Liver (tissue), 9 donors: Measurements from ENCODE around the gene TSHZ2. TPM values are rescaled to one million over a fixed set of nuclear protein-coding genes. Genes with fewer than 3 reads are reported as not detected.

Source experiments
- DNase-seq: peaks from one replicate; pipeline ENCODE4 v3.0.0-alpha.2; 2017; ENCODE audit warnings: low spot score
- H3K27ac ChIP-seq, 2 donors: one replicate each; pipeline ENCODE4 v1.7.0; 2013; ENCODE audit warnings: inconsistent platforms in 2 of 2, low read length in 2 of 2, control low read depth in 1 of 2, low read depth in 1 of 2, mild to moderate bottlenecking in 1 of 2
- H3K27me3 ChIP-seq, 4 donors: one replicate each; pipeline versions ENCODE4 v1.6.1 to v1.7.0; 2013; ENCODE audit warnings: low read length in 3 of 4, inconsistent platforms in 1 of 4, mild to moderate bottlenecking in 1 of 4, moderate library complexity in 1 of 4; ENCODE audit not compliant: control insufficient read depth in 4 of 4, insufficient read depth in 4 of 4
- H3K36me3 ChIP-seq, 4 donors: one replicate each; pipeline versions ENCODE4 v1.6.1 to v1.7.0; 2013; ENCODE audit warnings: low read length in 3 of 4, mild to moderate bottlenecking in 3 of 4, low read depth in 1 of 4, moderate library complexity in 1 of 4; ENCODE audit not compliant: control insufficient read depth in 4 of 4, insufficient read depth in 3 of 4
- H3K4me1 ChIP-seq, 4 donors: one replicate each; pipeline versions ENCODE4 v1.6.1 to v1.7.0; 2013; ENCODE audit warnings: low read length in 3 of 4, mild to moderate bottlenecking in 3 of 4, moderate library complexity in 1 of 4; ENCODE audit not compliant: control insufficient read depth in 4 of 4, insufficient read depth in 4 of 4
- H3K4me3 ChIP-seq, 3 donors: one replicate each; pipeline versions ENCODE4 v1.6.1 to v1.7.0; 2013; ENCODE audit warnings: low read length in 3 of 3, control low read depth in 1 of 3, low read depth in 1 of 3, mild to moderate bottlenecking in 1 of 3
- H3K9ac ChIP-seq, 2 donors: one replicate each; pipeline ENCODE4 v1.7.0; 2013; ENCODE audit warnings: low read length in 2 of 2, mild to moderate bottlenecking in 2 of 2, moderate library complexity in 2 of 2, control low read depth in 1 of 2, low read depth in 1 of 2
- H3K9me3 ChIP-seq, 4 donors: one replicate each; pipeline versions ENCODE4 v1.6.1 to v1.7.0; 2013; ENCODE audit warnings: low read length in 3 of 4; ENCODE audit not compliant: control insufficient read depth in 4 of 4
- CTCF ChIP-seq: fragments of 150-350 bp; IDR thresholded peaks from 2 replicates; pipeline ENCODE4 v1.5.1; 2017; ENCODE audit warnings: improper control_type of control experiment, low read depth, low read length; ENCODE audit not compliant: missing input control
- EGR1 ChIP-seq, 2 donors: IDR thresholded peaks; 2 replicates each; pipeline ENCODE4 v1.6.1; 2016 to 2018; ENCODE audit warnings: antibody characterized with exemption in 2 of 2, low read depth in 2 of 2
- FOXA2 ChIP-seq: IDR thresholded peaks from 2 replicates; pipeline ENCODE4 v1.6.1; 2016; ENCODE audit warnings: antibody characterized with exemption
- GABPA ChIP-seq, 2 donors: IDR thresholded peaks in 1 of 2; conservative IDR thresholded peaks in 1 of 2; 2 replicates each; pipeline ENCODE4 v1.6.1; 2016; ENCODE audit warnings: antibody characterized with exemption in 2 of 2, mild to moderate bottlenecking in 1 of 2, moderate library complexity in 1 of 2
- HNF4G ChIP-seq: IDR thresholded peaks from 2 replicates; pipeline ENCODE4 v1.6.1; 2016; ENCODE audit warnings: antibody characterized with exemption
- JUND ChIP-seq, 2 donors: IDR thresholded peaks; 2 replicates each; pipeline ENCODE4 v1.6.1; 2016; ENCODE audit warnings: antibody characterized with exemption in 2 of 2
- MAX ChIP-seq: IDR thresholded peaks from 2 replicates; pipeline ENCODE4 v1.6.1; 2016; ENCODE audit warnings: antibody characterized with exemption
- RAD21 ChIP-seq, 2 donors: IDR thresholded peaks; 2 replicates each; pipeline ENCODE4 v1.6.1; 2016; ENCODE audit warnings: antibody characterized with exemption in 2 of 2, mild to moderate bottlenecking in 2 of 2
- RXRA ChIP-seq, 2 donors: IDR thresholded peaks; 2 replicates each; pipeline ENCODE4 v1.6.1; 2017 to 2018; ENCODE audit warnings: antibody characterized with exemption in 2 of 2, mild to moderate bottlenecking in 1 of 2
- SP1 ChIP-seq: IDR thresholded peaks from 2 replicates; pipeline ENCODE4 v1.6.1; 2018; ENCODE audit warnings: antibody characterized with exemption, mild to moderate bottlenecking
- TAF1 ChIP-seq: conservative IDR thresholded peaks from 2 replicates; pipeline ENCODE4 v1.6.1; 2016; ENCODE audit warnings: antibody characterized with exemption, mild to moderate bottlenecking
- YY1 ChIP-seq: IDR thresholded peaks from 2 replicates; pipeline ENCODE4 v1.6.1; 2016; ENCODE audit warnings: antibody characterized with exemption, mild to moderate bottlenecking
- WGBS: extraction: QIAGEN DNeasy Blood & Tissue Kit; methylation state at CpG from one replicate; pipeline ENCODE4 v1.1.7; 2013; 5-methylcytosine and 5-hydroxymethylcytosine counted together
- polyA plus RNA-seq, 2 donors: library from polyadenylated mRNA; stranded (reverse) in 1 of 2; unstranded in 1 of 2; fragments of 200-250 nt in 1 of 2; fragments of >200 nt in 1 of 2; fragmentation: Nextera tagmentation in 1 of 2; extraction: Ambion mirVana in 1 of 2; gene quantifications; one replicate each; pipeline versions ENCODE4 v1.2.1 to v1.2.3, GENCODE V29; 2013 to 2015
- total RNA-seq, 2 donors: library from RNA; depleted of rRNA; stranded (reverse); fragments of >200 nt; gene quantifications; one replicate each; pipeline ENCODE4 v1.2.3, GENCODE V29; 2014
- TF ChIP-seq, protein P1 (sequence below): IDR thresholded peaks from 2 replicates; pipeline ENCODE4 v1.6.1; 2016; ENCODE audit warnings: antibody characterized with exemption
- TF ChIP-seq, protein P2 (sequence below): IDR thresholded peaks from 2 replicates; pipeline ENCODE4 v1.6.1; 2016; ENCODE audit warnings: antibody characterized with exemption
- donor health status: healthy.
- donor health status: healthy.
- donor health status: healthy.
- donor health status: healthy.
- donor health status: healthy.

Gene TSHZ2
- total and polyA plus RNA-seq, 4 donors, result 2.9 to 11.3 (median 7.8) TPM

DNA sequence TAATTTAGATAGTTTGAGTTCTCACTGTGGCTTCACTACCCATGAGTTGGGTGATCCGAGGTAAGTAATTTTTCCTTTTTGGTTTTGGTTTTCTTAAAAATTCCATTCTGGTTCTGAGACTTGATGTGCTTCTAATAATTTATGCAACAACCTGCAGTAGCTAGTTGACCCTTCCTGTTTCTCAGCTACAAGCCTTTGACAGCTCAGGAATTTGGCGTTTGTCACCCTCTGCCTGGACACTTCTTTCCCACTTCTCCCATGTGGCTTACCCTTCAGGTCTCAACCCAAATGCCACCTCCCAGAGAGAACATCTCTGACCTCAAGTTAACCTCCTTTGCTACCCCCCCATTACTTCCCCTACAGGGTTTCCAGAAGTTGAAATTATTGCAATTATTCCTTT, 49.7 kb upstream of the TSHZ2 start:
- no peak overlapping the region for H3K4me3 ChIP-seq
- no peaks in the 10 kb centered on the region for H3K36me3 ChIP-seq
- H3K4me1 ChIP-seq, result peaks cover 0 to 2% (median 0%) of the 10 kb centered on the region in 4 donors
- H3K9ac ChIP-seq, result no peak overlapping the region
- 85% methylated on average over 2 of the region's 2 CpGs for WGBS
- H3K9me3 ChIP-seq, result peaks cover 0 to 7% (median 0%) of the 10 kb centered on the region in 4 donors
- no peak for DNase-seq
- TF ChIP-seq CTCF (no peak), EGR1 (IDR thresholded peaks at IDR 0.05; ENCODE audit: low read depth in 2 of 2) (no peak), YY1 (no peak), RXRA (IDR thresholded peaks at IDR 0.05) (no peak), SP1 (no peak), JUND (IDR thresholded peaks at IDR 0.05) (no peak), TAF1 (no peak), GABPA (IDR thresholded peaks at IDR 0.05 in 1 of 2, conservative IDR thresholded peaks at IDR 0.05 in 1 of 2) (no peak), MAX (no peak), FOXA2 (no peak), HNF4G (no peak)
- TF ChIP-seq, protein P1, sequence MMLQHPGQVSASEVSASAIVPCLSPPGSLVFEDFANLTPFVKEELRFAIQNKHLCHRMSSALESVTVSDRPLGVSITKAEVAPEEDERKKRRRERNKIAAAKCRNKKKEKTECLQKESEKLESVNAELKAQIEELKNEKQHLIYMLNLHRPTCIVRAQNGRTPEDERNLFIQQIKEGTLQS, result no peak
- TF ChIP-seq, protein P2, sequence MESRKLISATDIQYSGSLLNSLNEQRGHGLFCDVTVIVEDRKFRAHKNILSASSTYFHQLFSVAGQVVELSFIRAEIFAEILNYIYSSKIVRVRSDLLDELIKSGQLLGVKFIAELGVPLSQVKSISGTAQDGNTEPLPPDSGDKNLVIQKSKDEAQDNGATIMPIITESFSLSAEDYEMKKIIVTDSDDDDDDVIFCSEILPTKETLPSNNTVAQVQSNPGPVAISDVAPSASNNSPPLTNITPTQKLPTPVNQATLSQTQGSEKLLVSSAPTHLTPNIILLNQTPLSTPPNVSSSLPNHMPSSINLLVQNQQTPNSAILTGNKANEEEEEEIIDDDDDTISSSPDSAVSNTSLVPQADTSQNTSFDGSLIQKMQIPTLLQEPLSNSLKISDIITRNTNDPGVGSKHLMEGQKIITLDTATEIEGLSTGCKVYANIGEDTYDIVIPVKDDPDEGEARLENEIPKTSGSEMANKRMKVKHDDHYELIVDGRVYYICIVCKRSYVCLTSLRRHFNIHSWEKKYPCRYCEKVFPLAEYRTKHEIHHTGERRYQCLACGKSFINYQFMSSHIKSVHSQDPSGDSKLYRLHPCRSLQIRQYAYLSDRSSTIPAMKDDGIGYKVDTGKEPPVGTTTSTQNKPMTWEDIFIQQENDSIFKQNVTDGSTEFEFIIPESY, result no peak
- no peaks in the 10 kb centered on the region for H3K27me3 ChIP-seq
- no peak overlapping the region for H3K27ac ChIP-seq

DNA sequence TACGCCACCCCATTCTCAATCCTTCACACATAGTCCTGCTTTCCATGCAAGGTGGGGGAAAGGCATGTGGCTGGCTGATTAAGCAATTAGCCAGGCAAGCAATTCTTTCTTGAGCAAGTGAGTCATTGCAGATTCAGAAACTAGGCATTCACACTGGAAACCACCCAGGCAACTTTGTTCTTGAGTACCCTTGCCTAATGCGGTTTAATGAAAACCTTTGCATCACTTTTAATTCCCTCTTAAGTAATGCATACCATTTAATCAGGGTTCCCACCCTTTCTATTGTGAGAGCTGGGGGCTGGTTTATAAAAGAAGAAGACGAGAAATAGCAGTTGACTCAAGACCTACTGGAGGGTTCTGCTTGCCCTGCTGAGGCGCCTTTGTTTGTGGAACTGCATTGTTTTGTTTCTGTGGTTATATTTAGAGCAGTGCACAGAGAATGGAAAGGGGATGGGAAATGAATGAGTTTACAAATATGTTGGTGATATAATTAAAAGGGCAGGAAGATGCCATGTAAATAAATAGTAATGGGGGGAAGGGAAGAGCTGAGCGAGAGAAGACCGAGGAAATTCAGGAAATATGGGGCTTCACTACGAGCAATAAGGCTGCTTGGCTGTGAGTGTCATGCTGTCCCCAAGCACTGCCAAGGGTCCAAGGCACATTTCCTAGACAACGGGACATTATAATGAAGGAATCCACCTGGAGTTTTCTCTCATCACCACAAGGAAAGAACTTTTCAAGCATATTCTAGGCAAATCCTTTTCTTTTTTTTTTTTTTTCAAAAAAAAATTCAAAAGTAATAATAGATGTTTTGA, 48.8 kb upstream of the TSHZ2 start:
- Histone ChIP-seq H3K9me3 (peaks cover 0 to 3% (median 0%) of the 10 kb centered on the region in 4 donors), H3K27ac (no peak overlapping the region), H3K4me1 (peaks cover 0 to 2% (median 0%) of the 10 kb centered on the region in 4 donors), H3K4me3 (no peak overlapping the region), H3K36me3 (no peaks in the 10 kb centered on the region), H3K27me3 (no peaks in the 10 kb centered on the region), H3K9ac (no peak overlapping the region)
- 77% methylated on average over 8 of the region's 8 CpGs for WGBS
- no peak for TF ChIP-seq FOXA2
- TF ChIP-seq RAD21 (IDR thresholded peaks at IDR 0.05), result no peak
- TF ChIP-seq SP1, result no peak
- no peak for TF ChIP-seq TAF1
- TF ChIP-seq EGR1 (IDR thresholded peaks at IDR 0.05; ENCODE audit: low read depth in 2 of 2), result no peak
- TF ChIP-seq, protein P1, result no peak
- no peak for TF ChIP-seq HNF4G
- TF ChIP-seq YY1, result no peak
- DNase-seq, result no peak
